T-helper 1 cell (primary cell): Measurements from ENCODE around the gene CARM1.
"Not testable (repeated sequence)": the region's sequence is repeated elsewhere in the genome, so short reads cannot be mapped to it uniquely, and the experiment has no call there.

Experiments
- DNase-seq, 5 donors: peaks; one replicate each; pipeline ENCODE4 v3.0.0-alpha.2; 2012 to 2020

Gene CARM1

GRCh38 chr19:10848230-10848856 lies 23.0 kb upstream of the CARM1 start, which contains the start of gene C19orf38:
Gene C19orf38, plus strand, starts transcription at chr19:10848415. Its CDS starts 94 bp downstream, at chr19:10848509.
- DNase-seq = no peak

- no peak for DNase-seq
Observed at GRCh38 chr19:10850631-10851030, 20.7 kb upstream of the CARM1 start.

- no peak for DNase-seq
Observed at GRCh38 chr19:10852098-10852800, 19.1 kb upstream of the CARM1 start.

GRCh38 chr19:10852941-10853340 lies 18.4 kb upstream of the CARM1 start:
- no peak for DNase-seq

GRCh38 chr19:10854350-10855089 lies 16.8 kb upstream of the CARM1 start:
- DNase-seq = no peak

- DNase-seq = peak in 1 of 5 donors; percentile 39
Observed at GRCh38 chr19:10855879-10856522, 15.4 kb upstream of the CARM1 start.

- DNase-seq = not testable (repeated sequence)
Observed at GRCh38 chr19:10856899-10857298, 14.5 kb upstream of the CARM1 start.

- no peak for DNase-seq
Observed at GRCh38 chr19:10858204-10858828, 13.0 kb upstream of the CARM1 start.

GRCh38 chr19:10861103-10861651 lies 10.2 kb upstream of the CARM1 start:
- peak in 1 of 5 donors; percentile 17 for DNase-seq

GRCh38 chr19:10862561-10863106 lies 8.7 kb upstream of the CARM1 start:
- no peak for DNase-seq

- no peak for DNase-seq
Observed at GRCh38 chr19:10863107-10863717, 8.1 kb upstream of the CARM1 start.

GRCh38 chr19:10864538-10864899 lies 6.8 kb upstream of the CARM1 start:
- DNase-seq = peak; percentile 56 to 78 (median 70)

GRCh38 chr19:10866495-10866894 lies 4.9 kb upstream of the CARM1 start:
- DNase-seq = no peak

- no peak for DNase-seq
Observed at GRCh38 chr19:10868872-10869547, 2.3 kb upstream of the CARM1 start.

- DNase-seq = not testable (repeated sequence)
Observed at GRCh38 chr19:10869872-10870311, 1.5 kb upstream of the CARM1 start.

GRCh38 chr19:10870501-10870954 lies 825 bp upstream of the CARM1 start:
- no peak for DNase-seq

- peak in 3 of 5 donors; percentile 11 to 35 (median 33) for DNase-seq
Observed at GRCh38 chr19:10871711-10872545, 575 bp downstream of the CARM1 start.

GRCh38 chr19:10872546-10873107 lies 1.3 kb downstream of the CARM1 start:
- no peak for DNase-seq

GRCh38 chr19:10874024-10874423 lies 2.7 kb downstream of the CARM1 start:
- no peak for DNase-seq
